ENCODE results near the gene CAPZA3. TPM values are rescaled to one million over a fixed set of nuclear protein-coding genes. Genes with fewer than 3 reads are reported as not detected.
"Not testable (repeated sequence)": the region's sequence is repeated elsewhere in the genome, so short reads cannot be mapped to it uniquely, and the experiment has no call there.

Gene CAPZA3, protein sequence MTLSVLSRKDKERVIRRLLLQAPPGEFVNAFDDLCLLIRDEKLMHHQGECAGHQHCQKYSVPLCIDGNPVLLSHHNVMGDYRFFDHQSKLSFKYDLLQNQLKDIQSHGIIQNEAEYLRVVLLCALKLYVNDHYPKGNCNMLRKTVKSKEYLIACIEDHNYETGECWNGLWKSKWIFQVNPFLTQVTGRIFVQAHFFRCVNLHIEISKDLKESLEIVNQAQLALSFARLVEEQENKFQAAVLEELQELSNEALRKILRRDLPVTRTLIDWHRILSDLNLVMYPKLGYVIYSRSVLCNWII
- polyA plus RNA-seq (ENCODE audit: insufficient read length in 12 of 12), result under 1 TPM in 2 of 12 donors, not detected in 10; 0.22 to 0.57 TPM
- long read RNA-seq, donor 1, result 0 reads
- long read RNA-seq, donor 2, result 0 reads
- long read RNA-seq, donor 3, result 0 reads
- long read RNA-seq, donor 4, result 0 reads
- long read RNA-seq, donor 5, result 0 reads
- long read RNA-seq, donor 6, result 0 reads
- long read RNA-seq, donor 7, result 0 reads
- long read RNA-seq, donor 8, result 0 reads
- long read RNA-seq, donor 9, result 0 reads
- long read RNA-seq, donor 10, result 0 reads
- long read RNA-seq, donor 11, result 0 reads

GRCh38 chr12:18737819-18738218 lies at the start of gene CAPZA3, which contains the start of gene PLCZ1:
Gene CAPZA3 (plus strand): TSS chr12:18738119. CDS start chr12:18738269, 150 bp downstream.
Gene PLCZ1 (minus strand): TSS chr12:18738012. CDS start chr12:18737371, 641 bp downstream.
- no peak for DNase-seq

- DNase-seq, result no peak
Measured at GRCh38 chr12:18689771-18690170, 48.1 kb upstream of the CAPZA3 start.

- DNase-seq, result no peak
Measured at GRCh38 chr12:18690653-18691052, 47.3 kb upstream of the CAPZA3 start.

- DNase-seq, result not testable (repeated sequence)
Measured at GRCh38 chr12:18693986-18694385, 43.9 kb upstream of the CAPZA3 start.

DNA sequence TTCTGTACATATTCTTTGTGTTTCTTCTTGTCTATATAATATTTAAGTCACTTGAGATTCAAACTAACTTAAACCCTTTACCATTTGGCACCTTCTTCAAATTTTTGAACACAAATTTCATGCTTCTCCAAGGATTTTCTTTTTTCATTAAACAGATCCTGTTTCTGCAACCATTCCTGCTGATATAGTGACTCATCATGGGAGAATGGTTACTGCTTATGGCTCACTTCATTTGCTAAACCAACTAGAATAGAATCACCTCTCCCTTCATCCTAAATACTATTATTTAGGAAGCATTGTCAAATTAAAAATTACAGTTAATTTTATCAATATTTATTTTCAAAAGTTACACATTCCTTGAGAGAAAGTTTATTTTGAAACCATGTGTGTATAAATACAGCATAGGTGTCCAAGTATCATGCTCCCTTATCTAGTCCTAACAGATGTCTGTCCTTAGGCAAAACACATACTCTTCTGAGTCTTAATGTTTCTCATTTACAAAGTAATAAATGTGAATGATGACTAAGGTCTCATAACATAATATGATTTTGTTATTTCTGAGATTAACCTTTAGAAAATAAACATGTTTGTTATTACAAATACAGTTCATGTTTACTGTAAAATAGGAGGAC lies 40.8 kb upstream of the CAPZA3 start:
- DNase-seq, result no peak

DNA sequence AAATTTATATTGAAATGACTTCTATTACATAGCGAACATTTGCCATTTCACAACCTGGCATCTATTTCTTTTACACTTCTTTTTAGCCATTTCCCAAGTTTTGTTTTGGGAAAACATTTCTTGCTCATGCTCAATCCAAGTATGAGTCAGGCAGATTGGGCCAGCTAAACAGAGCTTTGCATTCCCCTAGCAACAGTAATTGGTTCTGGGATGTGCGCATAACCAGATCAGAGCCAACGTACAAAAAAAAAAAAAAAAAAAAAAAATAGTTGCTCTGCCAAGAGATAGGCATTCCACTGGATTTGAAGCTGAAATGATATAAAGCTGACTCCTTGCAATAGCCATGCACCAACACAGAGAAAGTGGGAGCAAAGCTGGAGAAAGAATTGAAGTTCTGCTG lies 37.6 kb upstream of the CAPZA3 start:
- peak; percentile 22 for DNase-seq

DNA sequence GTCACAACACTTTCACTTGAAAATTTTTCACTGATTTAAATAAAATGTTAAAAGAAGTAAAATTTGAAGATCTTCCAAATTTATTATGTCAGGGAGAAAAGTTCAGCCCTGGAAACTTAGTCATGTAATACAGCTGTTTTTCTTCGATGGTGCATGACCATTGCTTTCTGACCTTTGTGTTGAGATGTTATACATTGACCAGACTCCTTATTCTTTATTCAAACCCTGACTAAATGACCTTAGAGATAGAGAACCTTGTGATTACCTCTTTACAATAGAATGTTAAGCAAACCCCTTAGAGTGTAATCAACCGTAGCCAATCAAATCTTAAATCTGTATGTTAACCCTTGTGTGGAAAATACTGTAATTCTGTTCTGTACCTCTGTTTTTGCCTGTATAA lies 34.6 kb upstream of the CAPZA3 start:
- DNase-seq, result no peak

DNA sequence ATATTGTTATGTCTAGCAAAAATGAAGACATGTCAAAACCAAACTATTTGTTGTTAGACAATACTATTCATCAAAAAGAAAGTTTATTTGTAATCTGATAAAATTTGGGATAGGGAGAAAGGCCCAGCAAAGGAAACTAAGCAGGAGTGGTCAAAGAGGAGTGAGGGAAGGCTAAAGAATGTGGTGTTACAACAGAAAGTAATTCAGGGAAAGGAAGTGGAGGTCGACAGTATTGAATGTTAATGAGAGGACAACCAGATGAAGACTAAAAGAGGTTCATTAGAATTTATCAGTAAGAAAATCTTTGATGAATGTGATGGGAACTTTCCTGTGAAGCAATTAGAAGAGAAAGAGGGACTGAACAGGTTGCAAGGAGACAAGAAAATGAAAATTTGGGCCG lies 34.0 kb upstream of the CAPZA3 start:
- no peak for DNase-seq

DNA sequence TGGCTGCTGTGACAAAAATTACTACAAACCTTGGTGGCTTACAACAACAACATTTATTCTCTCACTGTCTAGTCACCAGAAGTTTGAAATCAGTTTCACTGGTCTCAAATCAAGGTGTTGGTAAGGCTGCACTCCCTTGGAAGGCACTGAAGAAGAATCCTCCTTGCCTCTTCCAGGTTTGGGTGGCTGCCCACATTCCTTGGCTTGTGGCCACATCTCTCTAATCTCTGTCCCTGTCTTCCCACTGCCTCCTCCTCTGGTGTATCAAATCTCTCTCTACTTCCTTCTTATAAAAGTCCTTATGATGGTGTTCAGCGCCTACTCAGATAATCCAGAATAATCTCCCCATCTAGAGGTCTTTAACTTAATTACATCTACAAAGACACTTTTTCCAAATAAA lies 31.1 kb upstream of the CAPZA3 start:
- DNase-seq, result no peak

DNA sequence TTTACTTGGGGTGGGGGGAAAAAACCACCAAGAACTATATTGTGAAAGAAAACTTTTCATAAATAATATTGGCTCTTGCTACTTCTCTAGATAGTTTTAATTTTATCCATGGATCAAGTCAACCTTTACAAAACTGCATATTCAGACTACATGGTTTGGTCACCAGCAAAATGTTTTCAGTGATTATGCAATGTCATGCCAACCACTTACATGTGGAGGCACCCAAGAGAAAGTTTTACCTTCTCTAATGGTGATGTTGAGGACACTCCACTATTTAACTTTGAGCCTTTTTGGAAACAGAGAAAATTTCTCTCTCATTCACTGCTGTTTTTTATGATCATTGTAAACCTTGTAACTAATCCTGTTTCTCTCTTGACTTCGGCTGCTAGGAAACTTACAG lies 21.7 kb upstream of the CAPZA3 start:
- DNase-seq, result no peak

- no peak for DNase-seq
Measured at GRCh38 chr12:18718462-18718861, 19.5 kb upstream of the CAPZA3 start.

DNA sequence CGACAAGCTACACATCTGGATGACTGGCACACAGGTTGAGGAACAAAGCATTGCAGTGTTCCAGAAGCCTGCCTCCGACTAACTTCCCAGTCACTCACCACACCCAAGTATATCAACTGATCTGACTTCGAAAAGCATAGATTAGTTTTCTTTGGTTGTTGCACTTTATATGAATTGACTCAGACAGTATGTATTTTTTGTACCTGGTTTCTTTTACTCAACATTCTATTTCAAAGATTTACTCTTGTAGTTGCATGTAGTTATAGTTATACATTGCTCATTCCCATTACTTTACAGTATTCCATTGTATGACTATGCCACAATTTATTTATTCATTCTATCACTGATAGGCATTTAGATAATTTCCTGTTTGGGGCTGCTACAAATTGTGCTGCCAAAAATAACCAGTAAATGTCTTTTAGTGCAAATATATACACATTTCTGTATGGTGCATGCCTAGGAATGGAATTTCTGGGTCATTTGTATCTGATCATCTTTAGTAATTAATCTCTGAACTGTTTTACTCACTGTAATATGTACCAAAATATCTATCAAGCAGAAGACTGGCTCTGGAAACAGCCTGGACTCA lies 17.9 kb upstream of the CAPZA3 start:
- DNase-seq, result no peak

DNA sequence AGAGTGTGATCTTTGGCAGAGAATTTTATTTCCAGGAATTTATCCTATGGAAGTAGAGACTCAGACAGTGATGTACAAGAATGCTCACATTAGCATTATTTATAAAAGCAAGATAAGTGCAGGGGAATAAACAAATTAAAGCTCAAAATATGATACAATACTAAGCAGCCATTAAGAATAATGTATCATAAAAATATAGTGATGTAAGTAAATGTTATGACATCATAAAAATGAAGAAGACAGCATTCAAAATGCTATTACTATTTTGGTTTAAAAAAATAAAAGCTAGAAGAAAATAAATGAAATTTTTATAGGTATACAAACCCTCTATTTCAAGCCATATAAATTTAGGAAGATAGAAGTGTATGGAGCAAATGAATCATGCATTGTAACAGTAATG lies 17.2 kb upstream of the CAPZA3 start:
- DNase-seq, result no peak

DNA sequence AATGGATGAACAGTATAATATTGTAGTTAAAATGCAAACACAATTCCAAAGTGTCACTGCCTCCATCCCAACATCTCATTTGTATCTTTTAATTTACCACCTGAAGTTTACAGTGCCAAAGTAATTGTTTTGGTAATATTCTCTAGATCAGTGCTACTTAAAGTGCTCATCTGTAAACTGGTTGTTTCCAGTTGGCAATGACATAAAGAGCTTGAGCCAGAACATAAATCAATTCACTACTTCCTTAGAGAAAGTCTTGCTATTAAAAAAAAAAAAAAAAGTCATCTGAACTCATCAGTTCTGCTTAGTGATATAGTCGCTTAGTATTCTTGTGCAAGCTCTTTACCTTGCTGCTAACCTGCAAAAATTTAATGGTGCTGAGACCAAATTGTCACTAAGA lies 16.5 kb upstream of the CAPZA3 start:
- no peak for DNase-seq

- DNase-seq, result no peak
Measured at GRCh38 chr12:18723752-18724151, 14.2 kb upstream of the CAPZA3 start.

DNA sequence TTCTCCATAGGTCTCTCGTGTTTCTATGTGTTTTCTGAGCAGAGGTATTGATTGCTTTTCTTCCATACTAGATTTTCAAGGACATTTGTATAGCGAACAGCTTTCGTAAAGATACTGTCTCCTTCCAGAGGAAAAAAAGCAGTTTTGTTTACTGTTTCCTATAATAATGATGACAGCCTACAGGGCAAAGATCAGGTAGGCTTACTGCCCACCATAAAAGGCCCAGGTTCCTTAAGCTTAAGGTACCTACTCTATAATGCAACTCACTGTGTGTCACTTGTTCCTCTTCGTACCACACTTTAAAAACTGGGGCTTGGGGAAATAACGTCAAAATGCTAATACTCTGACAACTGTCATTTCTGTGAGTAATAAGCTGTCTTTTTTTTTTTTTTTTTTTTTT lies 6.8 kb upstream of the CAPZA3 start:
- DNase-seq, result no peak

GRCh38 chr12:18747895-18748294 lies 10.0 kb downstream of the CAPZA3 start:
- no peak for DNase-seq

GRCh38 chr12:18749386-18749957 lies 11.6 kb downstream of the CAPZA3 start:
- no peak for DNase-seq

GRCh38 chr12:18750085-18750484 lies 12.2 kb downstream of the CAPZA3 start:
- DNase-seq, result no peak

DNA sequence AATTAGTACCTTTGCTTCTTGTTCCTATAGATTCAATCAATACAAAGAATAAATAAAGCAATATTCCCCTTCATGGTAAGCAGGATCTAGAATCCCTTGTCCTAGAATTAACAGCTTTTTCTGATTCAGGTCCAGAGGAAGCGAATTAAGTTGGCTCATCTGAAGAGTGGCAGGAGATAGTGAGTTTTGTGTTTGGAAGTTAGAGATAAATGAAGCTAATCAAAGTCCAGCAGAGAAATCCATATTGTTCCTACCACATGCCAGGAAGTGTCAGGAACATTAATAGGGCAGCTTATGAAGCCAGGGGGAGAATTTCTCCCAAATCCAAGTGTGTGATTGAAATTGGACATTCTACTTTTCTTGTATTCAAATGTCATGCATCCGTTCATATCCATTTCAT lies 13.9 kb downstream of the CAPZA3 start:
- DNase-seq, result no peak

GRCh38 chr12:18752280-18752920 lies 14.5 kb downstream of the CAPZA3 start:
- DNase-seq, result no peak

GRCh38 chr12:18752947-18753346 lies 15.0 kb downstream of the CAPZA3 start:
- no peak for DNase-seq
